OCI-LY3 (cell line): ENCODE results near the gene IGFBP1.
"Not testable (repeated sequence)": the region's sequence is repeated elsewhere in the genome, so short reads cannot be mapped to it uniquely, and the experiment has no call there.

Experiments
- H2AFZ ChIP-seq: fragments of 200-600, 300-600 bp; shearing (Covaris generic); 2 replicates; pipeline ENCODE4 v1.6.0; 2014; ENCODE audit warnings: antibody characterized with exemption, low read depth, low read length
- H3K27ac ChIP-seq: fragments of 200-600, 300-600 bp; sonication (generic); 2 replicates; pipeline ENCODE4 v1.5.1; 2014; ENCODE audit warnings: mild to moderate bottlenecking, low read length, moderate library complexity, mixed read lengths
- H3K27me3 ChIP-seq: fragments of 200-600, 300-600 bp; sonication (generic); 2 replicates; pipeline ENCODE4 v1.6.1; 2014; ENCODE audit warnings: low read depth, low read length, mixed read lengths
- H3K36me3 ChIP-seq: fragments of 200-600, 300-600 bp; sonication (generic); replicated peaks from 2 replicates; pipeline ENCODE3; 2014; ENCODE audit warnings: low read depth, low read length, mixed read lengths
- H3K4me1 ChIP-seq: fragments of 300-600, 200-600 bp; sonication (generic); 2 replicates; pipeline ENCODE4 v1.6.1; 2014; ENCODE audit warnings: low read length, mixed read lengths
- H3K4me2 ChIP-seq: fragments of 200-600, 300-600 bp; sonication (generic); 2 replicates; pipeline ENCODE4 v1.6.1; 2014; ENCODE audit warnings: low read length, mixed read lengths
- H3K4me3 ChIP-seq: fragments of 300-600, 200-600 bp; sonication (generic); 2 replicates; pipeline ENCODE4 v1.5.1; 2014; ENCODE audit warnings: antibody characterized with exemption, mild to moderate bottlenecking, low read length, moderate library complexity
- H3K79me2 ChIP-seq: fragments of 300-600, 200-600 bp; shearing (Covaris generic); 2 replicates; pipeline ENCODE4 v1.6.1; 2014; ENCODE audit warnings: mild to moderate bottlenecking, low read length, mixed read lengths
- H3K9ac ChIP-seq: fragments of 300-600, 200-600 bp; shearing (Covaris generic); 2 replicates; pipeline ENCODE4 v1.6.0; 2014; ENCODE audit warnings: mild to moderate bottlenecking, low read length, moderate library complexity
- H3K9me3 ChIP-seq: fragments of 200-600, 300-600 bp; shearing (Covaris generic); 2 replicates; pipeline ENCODE4 v1.6.1; 2014; ENCODE audit warnings: low read length, mixed read lengths; ENCODE audit not compliant: insufficient read depth
- H4K20me1 ChIP-seq: fragments of 200-600, 300-600 bp; sonication (generic); 2 replicates; pipeline ENCODE4 v1.6.1; 2016; ENCODE audit warnings: low read length, mixed read lengths; ENCODE audit not compliant: insufficient read depth
- EZH2phosphoT487 ChIP-seq: fragments of 200-600 bp; shearing (Covaris generic); IDR thresholded peaks from 2 replicates; pipeline ENCODE4 v1.6.1; 2018; ENCODE audit warnings: antibody characterized with exemption, mixed run types, low read depth
- TF ChIP-seq, protein P1 (sequence below): fragments of 200-600, 300-600 bp; sonication (generic); IDR thresholded peaks from 2 replicates; pipeline ENCODE4 v1.5.1; 2014; ENCODE audit warnings: antibody characterized with exemption, low read length, low read depth

IGFBP1 gene

GRCh38 chr7:45937301-45937700 lies 49.0 kb downstream of the IGFBP1 start:
- no peak for TF ChIP-seq EZH2phosphoT487
- TF ChIP-seq, protein P1, sequence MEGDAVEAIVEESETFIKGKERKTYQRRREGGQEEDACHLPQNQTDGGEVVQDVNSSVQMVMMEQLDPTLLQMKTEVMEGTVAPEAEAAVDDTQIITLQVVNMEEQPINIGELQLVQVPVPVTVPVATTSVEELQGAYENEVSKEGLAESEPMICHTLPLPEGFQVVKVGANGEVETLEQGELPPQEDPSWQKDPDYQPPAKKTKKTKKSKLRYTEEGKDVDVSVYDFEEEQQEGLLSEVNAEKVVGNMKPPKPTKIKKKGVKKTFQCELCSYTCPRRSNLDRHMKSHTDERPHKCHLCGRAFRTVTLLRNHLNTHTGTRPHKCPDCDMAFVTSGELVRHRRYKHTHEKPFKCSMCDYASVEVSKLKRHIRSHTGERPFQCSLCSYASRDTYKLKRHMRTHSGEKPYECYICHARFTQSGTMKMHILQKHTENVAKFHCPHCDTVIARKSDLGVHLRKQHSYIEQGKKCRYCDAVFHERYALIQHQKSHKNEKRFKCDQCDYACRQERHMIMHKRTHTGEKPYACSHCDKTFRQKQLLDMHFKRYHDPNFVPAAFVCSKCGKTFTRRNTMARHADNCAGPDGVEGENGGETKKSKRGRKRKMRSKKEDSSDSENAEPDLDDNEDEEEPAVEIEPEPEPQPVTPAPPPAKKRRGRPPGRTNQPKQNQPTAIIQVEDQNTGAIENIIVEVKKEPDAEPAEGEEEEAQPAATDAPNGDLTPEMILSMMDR = no peak
- H3K9me3 ChIP-seq = no peaks in the 10 kb centered on the region

DNA sequence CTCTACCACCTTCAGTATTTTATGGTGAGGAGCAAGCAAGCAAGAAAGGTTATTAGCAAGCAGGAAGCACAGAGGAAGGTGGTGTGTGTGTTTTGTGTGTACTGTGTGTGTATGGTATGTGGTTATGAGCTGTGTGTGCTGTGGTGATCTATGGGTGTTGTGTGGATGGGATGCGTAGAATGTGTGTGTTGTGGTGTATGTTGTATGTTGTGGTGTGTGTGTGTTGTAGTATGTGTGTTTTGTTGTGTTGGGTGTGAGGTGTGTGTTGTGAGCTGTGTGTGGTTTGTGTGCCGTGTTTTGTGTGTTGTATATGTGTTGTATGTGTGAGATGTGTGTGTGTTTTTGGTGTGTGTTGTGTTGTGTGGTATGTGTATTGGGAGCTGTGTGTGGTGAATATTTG lies 49.6 kb downstream of the IGFBP1 start:
- Histone ChIP-seq H3K79me2 (no peaks in the 10 kb centered on the region), H3K4me3 (peak overlapping the region; percentile 21; the same call in 1 of the 2 replicates), H3K9me3 (no peaks in the 10 kb centered on the region), H2AFZ (peak overlapping the region; percentile 64; the same call in 1 of the 2 replicates), H4K20me1 (no peaks in the 10 kb centered on the region), H3K4me2 (peak overlapping the region; percentile 87), H3K9ac (0 out of 2 replicates have a peak overlapping the region, but pooled peaks have one; percentile 14), H3K36me3 (no peaks in the 10 kb centered on the region), H3K4me1 (peaks cover 30% of the 10 kb centered on the region), H3K27ac (peak overlapping the region; percentile 18; the same call in 1 of the 2 replicates), H3K27me3 (no peaks in the 10 kb centered on the region)
- TF ChIP-seq EZH2phosphoT487 = no peak
- TF ChIP-seq, protein P1 = no peak

More at GRCh38 chr7:45937301-45937700, 49.0 kb downstream of the IGFBP1 start:
- H3K9ac ChIP-seq = 0 out of 2 replicates have a peak overlapping the region, but pooled peaks have one; percentile 14
- peak overlapping the region; percentile 87 for H3K4me2 ChIP-seq
- no peaks in the 10 kb centered on the region for H3K36me3 ChIP-seq
- no peaks in the 10 kb centered on the region for H3K79me2 ChIP-seq
- no peaks in the 10 kb centered on the region for H3K27me3 ChIP-seq
- peaks cover 30% of the 10 kb centered on the region for H3K4me1 ChIP-seq
- 0 out of 2 replicates have a peak overlapping the region, but pooled peaks have one; percentile 64 for H2AFZ ChIP-seq
- peak overlapping the region; percentile 18; the same call in 1 of the 2 replicates for H3K27ac ChIP-seq
- no peaks in the 10 kb centered on the region for H4K20me1 ChIP-seq
- no peak overlapping the region for H3K4me3 ChIP-seq

- no peak for TF ChIP-seq EZH2phosphoT487
- TF ChIP-seq, protein P1 = peak; percentile 59
- Histone ChIP-seq H3K79me2 (no peaks in the 10 kb centered on the region), H3K4me1 (peaks cover 30% of the 10 kb centered on the region), H3K36me3 (no peaks in the 10 kb centered on the region), H3K9ac (peak overlapping the region; percentile 45), H3K9me3 (no peaks in the 10 kb centered on the region), H3K27me3 (no peaks in the 10 kb centered on the region), H3K4me2 (peak overlapping the region; percentile 87), H3K27ac (peak overlapping the region; percentile 49), H4K20me1 (no peaks in the 10 kb centered on the region), H2AFZ (peak overlapping the region; percentile 73), H3K4me3 (peak overlapping the region; percentile 67)
These were observed 50.5 kb downstream of the IGFBP1 start for GRCh38 chr7:45938626-45939302.

GRCh38 chr7:45939574-45939973 lies 51.3 kb downstream of the IGFBP1 start:
- Histone ChIP-seq H4K20me1 (no peaks in the 10 kb centered on the region), H3K27ac (peak overlapping the region; percentile 17), H3K36me3 (no peaks in the 10 kb centered on the region), H3K9ac (peak overlapping the region; percentile 45; the same call in 1 of the 2 replicates), H3K4me3 (peak overlapping the region; percentile 67), H3K79me2 (no peaks in the 10 kb centered on the region), H3K4me2 (peak overlapping the region; percentile 87), H3K27me3 (no peaks in the 10 kb centered on the region), H3K4me1 (peaks cover 30% of the 10 kb centered on the region), H3K9me3 (no peaks in the 10 kb centered on the region), H2AFZ (0 out of 2 replicates have a peak overlapping the region, but pooled peaks have one; percentile 73)
- TF ChIP-seq EZH2phosphoT487 = no peak
- TF ChIP-seq, protein P1 = no peak

DNA sequence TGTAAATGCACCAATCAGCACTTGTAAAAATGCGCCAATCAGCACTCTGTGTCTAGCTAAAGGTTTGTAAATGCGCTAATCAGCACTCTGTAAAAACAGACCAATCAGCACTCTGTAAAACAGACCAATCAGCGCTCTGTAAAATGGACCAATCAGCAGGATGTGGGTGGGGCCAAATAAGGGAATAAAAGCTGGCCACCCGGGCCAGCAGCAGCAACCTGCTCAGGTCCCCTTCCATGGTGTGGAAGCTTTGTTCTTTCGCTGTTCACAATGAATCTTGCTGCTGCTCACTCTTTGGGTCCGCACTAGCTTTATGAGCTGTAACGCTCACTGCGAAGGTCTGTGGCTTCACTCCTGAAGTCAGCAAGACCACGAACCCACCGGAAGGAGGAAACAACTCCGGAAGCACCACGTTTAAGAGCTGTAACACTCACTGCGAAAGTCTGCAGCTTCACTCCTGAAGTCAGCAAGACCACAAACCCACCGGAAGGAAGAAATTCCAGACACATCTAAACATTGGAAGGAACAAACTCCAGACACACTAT lies 52.0 kb downstream of the IGFBP1 start:
- not testable (repeated sequence) for H4K20me1 ChIP-seq, H3K27me3 ChIP-seq, H3K4me2 ChIP-seq, H3K9ac ChIP-seq, H3K4me3 ChIP-seq, H2AFZ ChIP-seq, H3K9me3 ChIP-seq, H3K27ac ChIP-seq, H3K36me3 ChIP-seq, H3K79me2 ChIP-seq
- H3K4me1 ChIP-seq = peaks cover 30% of the 10 kb centered on the region
